Large intestine (tissue), 3 donors: ENCODE data around the gene DNAJB11. TPM values are rescaled to one million over a fixed set of nuclear protein-coding genes. Genes with fewer than 3 reads are reported as not detected.
"Not testable (repeated sequence)": the region's sequence is repeated elsewhere in the genome, so short reads cannot be mapped to it uniquely, and the experiment has no call there.

Source experiments
- DNase-seq, 2 donors: peaks; one replicate each; pipeline versions ENCODE4 v3.0.0 to v3.0.0-alpha.2; 2013
- H3K27ac ChIP-seq: one replicate; pipeline ENCODE4 v1.5.1; 2013; ENCODE audit warnings: low read length
- H3K27me3 ChIP-seq: 2 replicates; pipeline ENCODE4 v1.6.1; 2013; ENCODE audit warnings: low read length; ENCODE audit not compliant: control insufficient read depth, insufficient read depth
- H3K36me3 ChIP-seq: 2 replicates; pipeline ENCODE4 v1.6.1; 2013; ENCODE audit warnings: low read length; ENCODE audit not compliant: control insufficient read depth, insufficient read depth
- H3K4me1 ChIP-seq: one replicate; pipeline ENCODE4 v1.6.1; 2013; ENCODE audit warnings: low read length; ENCODE audit not compliant: control insufficient read depth, insufficient read depth
- H3K4me3 ChIP-seq: one replicate; pipeline ENCODE4 v1.5.1; 2013; ENCODE audit warnings: low read length
- H3K9me3 ChIP-seq: one replicate; pipeline ENCODE4 v1.6.1; 2013; ENCODE audit warnings: mild to moderate bottlenecking, low read depth, low read length, moderate library complexity; ENCODE audit not compliant: control insufficient read depth
- WGBS: methylation state at CpG from one replicate; pipeline ENCODE4 v1.1.5; 2013; ENCODE audit warnings: low lambda C conversion rate; ENCODE audit not compliant: insufficient coverage; 5-methylcytosine and 5-hydroxymethylcytosine counted together
- polyA plus RNA-seq: library from polyadenylated mRNA; unstranded; fragments of 120-200 nt; gene quantifications from one replicate; pipeline ENCODE4 v1.2.1, GENCODE V29; 2013

DNAJB11 gene
- polyA plus RNA-seq, 1 donor: 68.7 TPM

- Histone ChIP-seq H3K36me3 (peaks cover 71% of the 10 kb centered on the region), H3K4me1 (no peaks in the 10 kb centered on the region), H3K27ac (no peak overlapping the region), H3K4me3 (no peak overlapping the region), H3K9me3 (no peaks in the 10 kb centered on the region), H3K27me3 (no peaks in the 10 kb centered on the region)
- no peak for DNase-seq
- WGBS: 100% methylated on average over 1 of the region's 3 CpGs
Measured at GRCh38 chr3:186580785-186581184, 10.3 kb downstream of the DNAJB11 start.

- no peak for DNase-seq
- H3K27ac ChIP-seq: no peak overlapping the region
- WGBS: 100% methylated on average over 1 of the region's 6 CpGs
- H3K27me3 ChIP-seq: no peaks in the 10 kb centered on the region
- H3K4me3 ChIP-seq: no peak overlapping the region
- no peaks in the 10 kb centered on the region for H3K9me3 ChIP-seq
- no peaks in the 10 kb centered on the region for H3K4me1 ChIP-seq
- peaks cover 62% of the 10 kb centered on the region for H3K36me3 ChIP-seq
Measured at GRCh38 chr3:186582541-186582940, 12.0 kb downstream of the DNAJB11 start.

- H3K27ac ChIP-seq: no peak overlapping the region
- 76% methylated on average over 2 of the region's 5 CpGs for WGBS
- H3K4me3 ChIP-seq: no peak overlapping the region
- peaks cover 55% of the 10 kb centered on the region for H3K36me3 ChIP-seq
- no peak for DNase-seq
- no peaks in the 10 kb centered on the region for H3K9me3 ChIP-seq
- no peaks in the 10 kb centered on the region for H3K27me3 ChIP-seq
- peaks cover 9% of the 10 kb centered on the region for H3K4me1 ChIP-seq
Measured at GRCh38 chr3:186583831-186584230, 13.3 kb downstream of the DNAJB11 start.

GRCh38 chr3:186586245-186586644 lies 15.7 kb downstream of the DNAJB11 start:
- peaks cover 30% of the 10 kb centered on the region for H3K4me1 ChIP-seq
- peaks cover 39% of the 10 kb centered on the region for H3K36me3 ChIP-seq
- H3K27me3 ChIP-seq, H3K27ac ChIP-seq, DNase-seq, H3K9me3 ChIP-seq, H3K4me3 ChIP-seq: not testable (repeated sequence)
- whole genome bisulfite sequencing: no CpG with 5 or more reads among the region's 9 CpGs

- no peaks in the 10 kb centered on the region for H3K27me3 ChIP-seq
- peaks cover 36% of the 10 kb centered on the region for H3K4me1 ChIP-seq
- H3K36me3 ChIP-seq: peaks cover 33% of the 10 kb centered on the region
- no peak overlapping the region for H3K27ac ChIP-seq
- no peaks in the 10 kb centered on the region for H3K9me3 ChIP-seq
- DNase-seq: no peak
- no peak overlapping the region for H3K4me3 ChIP-seq
Measured at GRCh38 chr3:186587183-186587582, 16.7 kb downstream of the DNAJB11 start.

- no peak overlapping the region for H3K4me3 ChIP-seq
- no peaks in the 10 kb centered on the region for H3K9me3 ChIP-seq
- H3K27me3 ChIP-seq: no peaks in the 10 kb centered on the region
- peak in 1 of 2 donors; percentile 66 for DNase-seq
- peaks cover 21% of the 10 kb centered on the region for H3K36me3 ChIP-seq
- H3K4me1 ChIP-seq: peaks cover 43% of the 10 kb centered on the region
- WGBS: no CpG with 5 or more reads among the region's 2 CpGs
- H3K27ac ChIP-seq: peak overlapping the region; percentile 81
Measured at GRCh38 chr3:186588632-186589031, 18.1 kb downstream of the DNAJB11 start.

- Histone ChIP-seq H3K36me3 (peaks cover 18% of the 10 kb centered on the region), H3K4me1 (peaks cover 46% of the 10 kb centered on the region), H3K27me3 (no peaks in the 10 kb centered on the region), H3K27ac (peak overlapping the region; percentile 81), H3K9me3 (no peaks in the 10 kb centered on the region), H3K4me3 (no peak overlapping the region)
- peak in 1 of 2 donors; percentile 37 for DNase-seq
- 32% methylated on average over 3 of the region's 3 CpGs for WGBS
Measured at GRCh38 chr3:186589121-186589520, 18.6 kb downstream of the DNAJB11 start.

- Histone ChIP-seq H3K9me3 (no peaks in the 10 kb centered on the region), H3K27me3 (no peaks in the 10 kb centered on the region), H3K36me3 (peaks cover 10% of the 10 kb centered on the region), H3K4me1 (peaks cover 55% of the 10 kb centered on the region), H3K4me3 (no peak overlapping the region), H3K27ac (peak overlapping the region; percentile 87)
- peak; percentile 86 to 92 for DNase-seq
- no CpG with 5 or more reads among the region's 5 CpGs for WGBS
Measured at GRCh38 chr3:186589856-186590579, 19.5 kb downstream of the DNAJB11 start.

- 20% methylated on average over 1 of the region's 7 CpGs for WGBS
- peaks cover 4% of the 10 kb centered on the region for H3K36me3 ChIP-seq
- DNase-seq: peak in 1 of 2 donors; percentile 81
- H3K4me1 ChIP-seq: peaks cover 56% of the 10 kb centered on the region
- peak overlapping the region; percentile 87 for H3K27ac ChIP-seq
- no peaks in the 10 kb centered on the region for H3K27me3 ChIP-seq
- H3K9me3 ChIP-seq: no peaks in the 10 kb centered on the region
- H3K4me3 ChIP-seq: no peak overlapping the region
Measured at GRCh38 chr3:186590580-186591295, 20.2 kb downstream of the DNAJB11 start.

GRCh38 chr3:186592682-186593081 lies 22.2 kb downstream of the DNAJB11 start:
- WGBS: no CpG with 5 or more reads among the region's 4 CpGs
- no peak overlapping the region for H3K27ac ChIP-seq
- no peak for DNase-seq

More at GRCh38 chr3:186592682-186593081, 22.2 kb downstream of the DNAJB11 start:
- Histone ChIP-seq H3K4me1 (peaks cover 56% of the 10 kb centered on the region), H3K4me3 (no peak overlapping the region), H3K27me3 (no peaks in the 10 kb centered on the region), H3K9me3 (no peaks in the 10 kb centered on the region), H3K36me3 (no peaks in the 10 kb centered on the region)
